B cell (primary cell): ENCODE measurements around the gene ASB4. TPM values are rescaled to one million over a fixed set of nuclear protein-coding genes. Genes with fewer than 3 reads are reported as not detected.

Experiments used
- ATAC-seq: fragments of 200-7000 bp; cut with Tn5 transposase; one replicate; pipeline ENCODE4 v1.10.0; 2021; ENCODE audit warnings: low read depth, mild to moderate bottlenecking, moderate number of reproducible peaks, moderate library complexity
- CTCF ChIA-PET: fragments of 350-600 bp; sonication (Branson Sonifier 250); formaldehyde crosslinking; loops from one replicate; lab custom pipeline; 2021; ENCODE audit warnings: antibody characterized with exemption, inconsistent platforms; lab: Charles Lee
- POLR2A ChIA-PET: fragments of 350-600 bp; sonication (Branson Sonifier 250); formaldehyde crosslinking; loops from one replicate; lab custom pipeline; 2021; ENCODE audit warnings: antibody characterized with exemption; lab: Charles Lee
- DNase-seq: peaks from one replicate; pipeline ENCODE4 v3.0.0; 2013
- H2AFZ ChIP-seq: 2 replicates; pipeline ENCODE4 v1.6.1; 2012; ENCODE audit warnings: mild to moderate bottlenecking, low read depth, low read length; ENCODE audit not compliant: insufficient read depth, poor library complexity, severe bottlenecking
- H3K27ac ChIP-seq, 2 donors: 1 replicate in 1 of 2; 2 replicates in 1 of 2; pipeline ENCODE4 v1.5.1; 2012 to 2013; ENCODE audit warnings: low read length in 2 of 2, mild to moderate bottlenecking in 2 of 2, moderate library complexity in 1 of 2
- H3K27me3 ChIP-seq, 4 experiments: fragments of 200-600 bp in 1 of 4; sonication (generic) in 1 of 4; replicated peaks in 1 of 4; 1 replicate in 2 of 4; 2 replicates in 2 of 4; pipeline versions ENCODE4 v1.6.1 to v1.7.0; 2013 to 2016; ENCODE audit warnings: low read length in 3 of 4, mild to moderate bottlenecking in 2 of 4, mixed read lengths in 1 of 4, moderate library complexity in 1 of 4; ENCODE audit not compliant: insufficient read depth in 4 of 4, control insufficient read depth in 3 of 4; ENCODE audit errors: control extremely low read depth in 1 of 4
- H3K36me3 ChIP-seq, 2 experiments: replicated peaks in 1 of 2; 1 replicate in 1 of 2; 2 replicates in 1 of 2; pipeline versions ENCODE4 v1.6.1 to v1.7.1; 2013; ENCODE audit warnings: low read length in 1 of 2; ENCODE audit not compliant: insufficient read depth in 2 of 2, control insufficient read depth in 1 of 2; ENCODE audit errors: control extremely low read depth in 1 of 2, extremely low read depth in 1 of 2
- H3K4me1 ChIP-seq, 2 donors: fragments of 200-600 bp in 1 of 2; sonication (generic) in 1 of 2; 1 replicate in 1 of 2; 2 replicates in 1 of 2; pipeline versions ENCODE4 v1.5.1 to v1.6.1; 2013 to 2017; ENCODE audit warnings: low read length in 2 of 2; ENCODE audit not compliant: control insufficient read depth in 2 of 2, insufficient read depth in 2 of 2
- H3K4me2 ChIP-seq: replicated peaks from 2 replicates; pipeline ENCODE3; 2012; ENCODE audit warnings: mild to moderate bottlenecking, low read depth, low read length; ENCODE audit not compliant: poor library complexity, severe bottlenecking
- H3K4me3 ChIP-seq, 5 experiments: fragments of 200-600 bp in 1 of 5; sonication (generic) in 1 of 5; 1 replicate in 3 of 5; 2 replicates in 2 of 5; pipeline versions ENCODE4 v1.5.1 to v1.7.0; 2011 to 2016; ENCODE audit warnings: low read length in 4 of 5, mild to moderate bottlenecking in 4 of 5, low read depth in 2 of 5, control low read depth in 1 of 5, moderate library complexity in 1 of 5; ENCODE audit not compliant: insufficient read depth in 1 of 5; ENCODE audit errors: control extremely low read depth in 1 of 5, extremely low read depth in 1 of 5
- H3K79me2 ChIP-seq: fragments of 200-600 bp; sonication (generic); one replicate; pipeline ENCODE4 v1.6.0; 2016; ENCODE audit warnings: low read length; ENCODE audit not compliant: control insufficient read depth, insufficient read depth
- H3K9ac ChIP-seq: fragments of 200-600 bp; sonication (generic); 2 replicates; pipeline ENCODE4 v1.6.1; 2017; ENCODE audit warnings: mild to moderate bottlenecking, low read length, moderate library complexity
- H3K9me3 ChIP-seq, 3 donors: one replicate each; pipeline versions ENCODE4 v1.6.1 to v1.7.1; 2013; ENCODE audit warnings: low read length in 2 of 3; ENCODE audit not compliant: control insufficient read depth in 2 of 3, insufficient read depth in 1 of 3; ENCODE audit errors: control extremely low read depth in 1 of 3
- H4K20me1 ChIP-seq: 2 replicates; pipeline ENCODE4 v1.6.0; 2012; ENCODE audit warnings: mild to moderate bottlenecking, low read length; ENCODE audit not compliant: insufficient read depth, control insufficient read depth, poor library complexity, severe bottlenecking
- H3K27ac Mint-ChIP-seq: one replicate; pipeline ENCODE4 v1.8.0; 2021; ENCODE audit warnings: mixed read lengths
- H3K27me3 Mint-ChIP-seq: one replicate; pipeline ENCODE4 v1.8.0; 2021; ENCODE audit warnings: mixed read lengths
- H3K4me1 Mint-ChIP-seq: one replicate; pipeline ENCODE4 v1.8.0; 2021; ENCODE audit warnings: mixed read lengths
- H3K4me3 Mint-ChIP-seq: one replicate; pipeline ENCODE4 v1.8.0; 2021; ENCODE audit warnings: mixed read lengths
- H3K9me3 Mint-ChIP-seq: one replicate; pipeline ENCODE4 v1.8.0; 2022; ENCODE audit warnings: mixed read lengths; ENCODE audit not compliant: insufficient read depth
- EZH2 ChIP-seq: IDR thresholded peaks from 2 replicates; pipeline ENCODE4 v1.6.1; 2012; ENCODE audit warnings: borderline replicate concordance, low read depth, mild to moderate bottlenecking, moderate library complexity, low read length; ENCODE audit not compliant: insufficient read depth, poor library complexity, severe bottlenecking
- WGBS: methylation state at CpG from one replicate; pipeline ENCODE4 v1.1.5; 2013; ENCODE audit warnings: missing lambda C conversion rate; ENCODE audit not compliant: insufficient coverage; 5-methylcytosine and 5-hydroxymethylcytosine counted together
- intact Hi-C: fragments of 100-400 bp; cut with micrococcal nuclease; formaldehyde crosslinking; loops from one replicate; pipeline ENCODE4 v1.10.0; 2022
- polyA plus RNA-seq: library from polyadenylated mRNA; depleted of rRNA; stranded (reverse); fragments of >200 nt; gene quantifications from 2 replicates; pipeline ENCODE4 v1.2.3, GENCODE V29; 2012
- total RNA-seq, 2 donors: library from RNA; stranded (reverse); fragments of 120-200 nt in 1 of 2; gene quantifications; 1 replicate in 1 of 2; 2 replicates in 1 of 2; pipeline versions ENCODE4 v1.2.3 to v1.2.4, GENCODE V29; 2013 to 2022
- TF ChIP-seq, protein P1 (sequence below): fragments of 200-600 bp; IDR thresholded peaks from one replicate; pipeline ENCODE4 v1.8.0; 2022; ENCODE audit warnings: antibody characterized with exemption, mild to moderate bottlenecking

Gene ASB4
- total and polyA plus RNA-seq, 2 donors (not counting 1 experiment from before 2014, with no cell fraction given), result not detected

GRCh38 chr7:95490231-95490762 lies 4.6 kb downstream of the ASB4 start:
- 83% methylated on average over 2 of the region's 3 CpGs for WGBS
- Mint-ChIP-seq H3K27me3 (peaks cover 13% of the 10 kb centered on the region), H3K4me3 (no peak overlapping the region), H3K9me3 (no peaks in the 10 kb centered on the region), H3K27ac (no peak overlapping the region), H3K4me1 (no peaks in the 10 kb centered on the region)
- POLR2A ChIA-PET, result no interaction called here
- no peak overlapping the region for H2AFZ ChIP-seq
- no peak for DNase-seq
- intact Hi-C loops, result no loop called here
- H3K4me2 ChIP-seq, result no peak overlapping the region
- H3K9ac ChIP-seq, result no peak overlapping the region
- no peak overlapping the region for H3K27ac ChIP-seq
- CTCF ChIA-PET, result interaction anchor here (1.0 to 4.9 kb wide), 4 partner anchors 13 to 1041 kb away, joined by 4 to 35 read pairs (median 12); no protein-coding TSS in a partner anchor
- H4K20me1 ChIP-seq, result no peaks in the 10 kb centered on the region
- H3K9me3 ChIP-seq, result no peaks in the 10 kb centered on the region
- no peak for ATAC-seq
- no peaks in the 10 kb centered on the region for H3K4me1 ChIP-seq
- no peaks in the 10 kb centered on the region for H3K36me3 ChIP-seq
- H3K79me2 ChIP-seq, result no peaks in the 10 kb centered on the region
- TF ChIP-seq EZH2, result no peak
- TF ChIP-seq, protein P1, sequence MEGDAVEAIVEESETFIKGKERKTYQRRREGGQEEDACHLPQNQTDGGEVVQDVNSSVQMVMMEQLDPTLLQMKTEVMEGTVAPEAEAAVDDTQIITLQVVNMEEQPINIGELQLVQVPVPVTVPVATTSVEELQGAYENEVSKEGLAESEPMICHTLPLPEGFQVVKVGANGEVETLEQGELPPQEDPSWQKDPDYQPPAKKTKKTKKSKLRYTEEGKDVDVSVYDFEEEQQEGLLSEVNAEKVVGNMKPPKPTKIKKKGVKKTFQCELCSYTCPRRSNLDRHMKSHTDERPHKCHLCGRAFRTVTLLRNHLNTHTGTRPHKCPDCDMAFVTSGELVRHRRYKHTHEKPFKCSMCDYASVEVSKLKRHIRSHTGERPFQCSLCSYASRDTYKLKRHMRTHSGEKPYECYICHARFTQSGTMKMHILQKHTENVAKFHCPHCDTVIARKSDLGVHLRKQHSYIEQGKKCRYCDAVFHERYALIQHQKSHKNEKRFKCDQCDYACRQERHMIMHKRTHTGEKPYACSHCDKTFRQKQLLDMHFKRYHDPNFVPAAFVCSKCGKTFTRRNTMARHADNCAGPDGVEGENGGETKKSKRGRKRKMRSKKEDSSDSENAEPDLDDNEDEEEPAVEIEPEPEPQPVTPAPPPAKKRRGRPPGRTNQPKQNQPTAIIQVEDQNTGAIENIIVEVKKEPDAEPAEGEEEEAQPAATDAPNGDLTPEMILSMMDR, result no peak
- no peak overlapping the region for H3K4me3 ChIP-seq
- peaks cover 0 to 3% (median 0%) of the 10 kb centered on the region in 4 experiments for H3K27me3 ChIP-seq

DNA sequence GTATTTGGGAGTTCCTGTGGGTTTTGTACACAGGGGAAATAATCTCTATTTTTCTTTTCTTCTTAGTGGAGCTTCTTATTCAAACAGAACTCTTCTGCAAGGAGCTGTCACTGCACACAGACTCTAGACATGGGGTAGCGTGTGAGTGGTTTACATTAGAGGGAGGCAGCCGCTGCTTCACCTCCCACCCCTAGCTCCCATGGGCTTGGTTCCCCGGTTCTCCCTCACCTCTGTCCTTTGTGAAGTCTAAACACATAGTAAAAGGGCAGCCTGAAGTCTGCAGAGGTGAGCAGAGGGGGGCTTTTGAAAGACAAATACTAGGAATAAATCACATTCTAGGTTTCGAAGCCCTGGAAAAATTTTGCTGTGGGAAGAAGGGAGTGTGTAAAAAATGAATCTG lies 5.5 kb downstream of the ASB4 start:
- peaks cover 0 to 3% (median 0%) of the 10 kb centered on the region in 4 experiments for H3K27me3 ChIP-seq
- no peaks in the 10 kb centered on the region for H3K36me3 ChIP-seq
- no peaks in the 10 kb centered on the region for H4K20me1 ChIP-seq
- ATAC-seq (no peak), DNase-seq (no peak)
- WGBS, result 100% methylated on average over 1 of the region's 4 CpGs
- H3K4me2 ChIP-seq, result no peak overlapping the region
- intact Hi-C loops, result no loop called here
- ChIA-PET CTCF (interaction anchor here (0.6 to 4.9 kb wide), 4 partner anchors 14 to 1042 kb away, joined by 3 to 35 read pairs (median 8); no protein-coding TSS in a partner anchor), POLR2A (no interaction called here)
- Mint-ChIP-seq H3K27me3 (peaks cover 10% of the 10 kb centered on the region), H3K4me3 (no peak overlapping the region), H3K27ac (no peak overlapping the region), H3K4me1 (no peaks in the 10 kb centered on the region), H3K9me3 (no peaks in the 10 kb centered on the region)
- H3K9ac ChIP-seq, result no peak overlapping the region
- no peaks in the 10 kb centered on the region for H3K9me3 ChIP-seq
- no peak overlapping the region for H2AFZ ChIP-seq
- no peaks in the 10 kb centered on the region for H3K4me1 ChIP-seq
- no peak overlapping the region for H3K27ac ChIP-seq
- no peak overlapping the region for H3K4me3 ChIP-seq
- TF ChIP-seq EZH2, result no peak
- TF ChIP-seq, protein P1, result no peak
- no peaks in the 10 kb centered on the region for H3K79me2 ChIP-seq
